NB4 (cell line): ENCODE data around the gene TBC1D26.
"Not testable (repeated sequence)": the region's sequence is repeated elsewhere in the genome, so short reads cannot be mapped to it uniquely, and the experiment has no call there.

Experiments
- DNase-seq: peaks from one replicate; pipeline ENCODE4 v3.0.0; 2010; ENCODE audit warnings: low read depth
- H3K4me3 ChIP-seq: one replicate; pipeline ENCODE4 v1.5.1; 2011; ENCODE audit warnings: mild to moderate bottlenecking, low read depth, low read length, moderate library complexity
- MYC ChIP-seq: IDR thresholded peaks from 2 replicates; pipeline ENCODE4 v1.6.1; 2011; ENCODE audit warnings: low read depth, low read length
- POLR2A ChIP-seq: IDR thresholded peaks from 2 replicates; pipeline ENCODE4 v1.6.1; 2011; ENCODE audit warnings: mild to moderate bottlenecking; ENCODE audit not compliant: insufficient read length; ENCODE audit errors: extremely low read depth
- TF ChIP-seq, protein P1 (sequence below): IDR thresholded peaks from one replicate; pipeline ENCODE4 v1.5.1; 2012; ENCODE audit warnings: low read depth, low read length
- TF ChIP-seq, protein P2 (sequence below): IDR thresholded peaks from 2 replicates; pipeline ENCODE4 v1.6.1; 2011; ENCODE audit warnings: low read depth, low read length

TBC1D26 gene

DNA sequence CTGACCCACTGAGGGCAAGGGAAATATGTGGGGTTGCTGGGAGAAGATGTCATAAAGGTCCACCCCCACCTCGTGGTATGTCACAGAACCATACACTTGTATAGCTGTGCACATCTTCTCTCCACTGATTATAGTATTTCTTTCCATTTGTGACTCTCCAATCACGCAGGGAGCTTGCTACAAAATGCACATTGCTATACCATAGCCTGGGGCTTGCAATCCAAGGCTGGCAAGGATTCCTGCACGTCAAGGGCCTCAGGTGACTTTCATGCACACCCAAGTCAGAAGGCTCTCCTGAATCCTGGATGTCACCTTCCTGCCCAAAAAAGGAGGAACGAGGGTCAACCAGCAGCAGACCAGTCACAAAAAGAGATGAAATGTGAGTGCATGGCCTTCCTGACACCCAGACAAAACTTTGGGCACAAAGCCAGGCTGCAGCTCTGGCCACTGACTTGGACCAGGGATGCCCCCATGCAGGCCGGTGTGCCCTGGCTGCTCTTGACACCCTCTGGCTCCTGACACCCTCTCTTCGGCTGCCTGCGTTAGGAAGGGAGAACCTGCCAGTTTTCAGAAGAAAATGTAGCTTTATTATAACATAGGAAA lies 12.1 kb downstream of the TBC1D26 start:
- no peak overlapping the region for H3K4me3 ChIP-seq
- no peak for DNase-seq
- TF ChIP-seq, protein P1, sequence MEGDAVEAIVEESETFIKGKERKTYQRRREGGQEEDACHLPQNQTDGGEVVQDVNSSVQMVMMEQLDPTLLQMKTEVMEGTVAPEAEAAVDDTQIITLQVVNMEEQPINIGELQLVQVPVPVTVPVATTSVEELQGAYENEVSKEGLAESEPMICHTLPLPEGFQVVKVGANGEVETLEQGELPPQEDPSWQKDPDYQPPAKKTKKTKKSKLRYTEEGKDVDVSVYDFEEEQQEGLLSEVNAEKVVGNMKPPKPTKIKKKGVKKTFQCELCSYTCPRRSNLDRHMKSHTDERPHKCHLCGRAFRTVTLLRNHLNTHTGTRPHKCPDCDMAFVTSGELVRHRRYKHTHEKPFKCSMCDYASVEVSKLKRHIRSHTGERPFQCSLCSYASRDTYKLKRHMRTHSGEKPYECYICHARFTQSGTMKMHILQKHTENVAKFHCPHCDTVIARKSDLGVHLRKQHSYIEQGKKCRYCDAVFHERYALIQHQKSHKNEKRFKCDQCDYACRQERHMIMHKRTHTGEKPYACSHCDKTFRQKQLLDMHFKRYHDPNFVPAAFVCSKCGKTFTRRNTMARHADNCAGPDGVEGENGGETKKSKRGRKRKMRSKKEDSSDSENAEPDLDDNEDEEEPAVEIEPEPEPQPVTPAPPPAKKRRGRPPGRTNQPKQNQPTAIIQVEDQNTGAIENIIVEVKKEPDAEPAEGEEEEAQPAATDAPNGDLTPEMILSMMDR = no peak
- TF ChIP-seq POLR2A = no peak
- TF ChIP-seq, protein P2, sequence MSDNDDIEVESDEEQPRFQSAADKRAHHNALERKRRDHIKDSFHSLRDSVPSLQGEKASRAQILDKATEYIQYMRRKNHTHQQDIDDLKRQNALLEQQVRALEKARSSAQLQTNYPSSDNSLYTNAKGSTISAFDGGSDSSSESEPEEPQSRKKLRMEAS = no peak
- TF ChIP-seq MYC = no peak

DNA sequence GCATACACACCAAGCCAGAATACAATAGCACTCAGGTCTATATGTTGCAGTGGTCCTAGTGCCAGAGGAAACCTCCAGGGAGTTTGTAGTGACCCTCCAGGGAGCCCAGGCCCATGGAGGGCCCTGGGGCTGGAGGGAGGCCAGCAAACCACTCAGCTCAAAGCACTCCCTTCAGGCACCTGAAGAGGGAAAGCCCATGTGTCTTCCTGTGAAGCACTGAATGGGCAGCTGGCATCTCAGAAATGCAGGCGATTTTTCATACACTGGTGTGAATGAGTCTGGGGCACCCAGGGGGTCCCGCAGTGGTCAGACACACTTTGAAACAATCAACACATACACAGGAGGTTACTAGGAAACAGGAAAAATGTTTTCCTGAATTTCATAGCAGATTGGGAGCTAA lies 12.8 kb downstream of the TBC1D26 start:
- no peak overlapping the region for H3K4me3 ChIP-seq
- TF ChIP-seq, protein P2 = no peak
- no peak for TF ChIP-seq POLR2A
- TF ChIP-seq, protein P1 = no peak
- TF ChIP-seq MYC = no peak
- no peak for DNase-seq

DNA sequence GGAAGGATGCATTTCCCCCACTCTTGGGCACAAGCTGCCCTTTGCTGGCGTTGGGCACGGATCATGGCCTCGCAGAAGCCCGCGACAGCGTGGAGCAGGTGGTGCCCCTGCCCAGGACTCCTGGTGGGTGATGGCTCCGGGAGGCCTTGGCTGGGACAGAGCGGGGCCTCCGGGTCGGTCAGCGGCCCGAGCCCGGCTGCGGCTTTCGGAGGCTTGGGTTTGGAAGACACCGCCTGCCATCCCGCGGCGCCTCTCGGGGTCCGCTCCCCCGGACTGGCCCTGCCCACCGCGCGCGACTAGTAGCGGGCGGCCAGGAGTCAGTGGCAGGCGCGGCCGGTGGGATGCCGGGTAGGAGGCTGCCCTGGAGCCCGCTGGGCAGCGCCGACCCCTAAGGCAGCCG lies 17.3 kb downstream of the TBC1D26 start:
- DNase-seq, H3K4me3 ChIP-seq: not testable (repeated sequence)

DNA sequence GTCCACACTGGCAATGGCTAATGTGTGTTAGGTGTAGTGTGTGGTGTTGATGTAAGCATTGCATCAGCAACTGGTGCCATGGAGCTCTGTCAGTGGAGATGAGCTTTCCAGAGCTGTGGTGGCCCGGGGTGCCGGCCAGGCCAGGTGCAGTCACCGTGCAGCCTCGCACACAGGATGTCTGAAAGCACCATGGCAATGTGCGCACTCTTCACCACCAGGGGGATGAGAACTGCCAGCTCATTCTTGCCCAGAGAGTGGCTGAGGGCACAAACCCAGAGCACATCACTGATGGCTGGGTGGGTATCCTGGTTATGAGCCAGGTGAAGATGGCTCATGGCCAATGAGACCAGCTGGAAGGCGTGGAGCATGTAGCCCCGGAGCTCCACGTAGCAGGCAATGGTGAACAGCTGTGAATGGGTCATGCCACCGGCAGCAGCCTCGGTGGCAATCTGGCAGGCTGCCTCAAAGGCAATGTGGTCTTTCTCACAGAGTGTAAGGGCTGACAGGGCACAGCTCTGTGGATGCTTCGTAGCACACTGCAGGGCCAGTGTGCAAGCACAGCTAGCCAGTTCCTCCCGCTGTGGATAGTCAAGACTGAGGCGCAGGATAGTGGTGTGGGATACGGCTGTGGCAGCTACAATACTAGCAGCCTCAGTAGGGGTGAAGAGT lies 36.9 kb downstream of the TBC1D26 start:
- not testable (repeated sequence) for H3K4me3 ChIP-seq, DNase-seq

DNA sequence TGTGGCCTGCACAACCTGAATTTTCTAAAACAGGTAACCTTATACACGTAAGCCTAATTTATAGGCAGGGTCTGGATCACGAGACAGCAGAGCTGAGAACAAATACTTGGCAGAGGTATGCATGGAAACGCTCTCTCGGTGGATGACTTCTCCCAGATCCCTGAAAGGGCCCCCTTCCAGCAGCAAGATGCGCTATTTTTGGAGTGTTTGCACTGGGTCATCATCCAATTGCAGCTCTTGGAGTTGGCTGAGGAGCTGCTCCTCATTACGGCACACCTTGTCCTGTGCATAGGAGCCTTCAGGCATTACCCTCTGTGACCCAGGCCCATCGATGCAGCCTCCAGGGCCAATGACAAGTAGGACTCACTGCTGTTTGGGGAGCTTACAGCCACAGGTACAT lies 38.6 kb downstream of the TBC1D26 start:
- H3K4me3 ChIP-seq, DNase-seq: not testable (repeated sequence)

DNA sequence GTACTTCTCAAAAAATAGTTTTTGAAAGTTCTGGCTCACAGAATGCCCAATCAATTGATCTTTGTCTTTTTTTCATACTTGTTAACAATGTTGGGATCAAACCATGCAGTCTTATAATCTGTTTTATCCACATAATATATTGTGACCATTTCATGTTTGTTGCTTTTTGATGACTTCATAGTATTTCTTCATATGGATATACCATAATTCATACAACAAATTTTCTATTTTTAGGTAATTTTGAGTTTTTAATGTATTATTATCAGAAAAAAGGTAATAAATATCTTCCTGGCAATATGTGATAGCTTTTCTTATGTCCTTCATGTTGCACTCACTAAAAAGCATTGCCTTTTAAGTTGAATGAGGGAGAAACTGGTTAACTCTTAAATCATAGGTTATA lies 44.8 kb downstream of the TBC1D26 start:
- TF ChIP-seq MYC = no peak
- TF ChIP-seq POLR2A = no peak
- no peak for DNase-seq
- H3K4me3 ChIP-seq = no peak overlapping the region

DNA sequence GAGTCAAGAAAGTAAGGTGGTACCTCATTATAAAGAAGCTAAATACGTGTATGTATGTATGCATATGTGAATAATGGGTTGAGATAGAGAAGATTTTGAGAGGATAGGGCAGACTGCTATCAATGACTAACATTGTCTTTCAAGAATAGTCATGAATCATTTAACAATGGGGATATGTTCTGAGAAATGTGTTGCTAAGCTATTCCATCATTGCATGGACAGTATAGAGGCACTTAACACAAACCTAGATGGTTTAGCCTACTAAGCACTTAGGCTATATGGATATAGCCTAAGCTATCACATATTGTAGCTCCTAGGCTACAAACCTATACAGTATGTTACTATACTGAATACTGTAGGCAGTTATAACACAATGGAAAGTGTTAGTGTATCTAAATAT lies 45.2 kb downstream of the TBC1D26 start:
- no peak for DNase-seq
- TF ChIP-seq POLR2A (no peak), MYC (no peak)
- TF ChIP-seq, protein P1 = no peak
- TF ChIP-seq, protein P2 = no peak
- no peak overlapping the region for H3K4me3 ChIP-seq

DNA sequence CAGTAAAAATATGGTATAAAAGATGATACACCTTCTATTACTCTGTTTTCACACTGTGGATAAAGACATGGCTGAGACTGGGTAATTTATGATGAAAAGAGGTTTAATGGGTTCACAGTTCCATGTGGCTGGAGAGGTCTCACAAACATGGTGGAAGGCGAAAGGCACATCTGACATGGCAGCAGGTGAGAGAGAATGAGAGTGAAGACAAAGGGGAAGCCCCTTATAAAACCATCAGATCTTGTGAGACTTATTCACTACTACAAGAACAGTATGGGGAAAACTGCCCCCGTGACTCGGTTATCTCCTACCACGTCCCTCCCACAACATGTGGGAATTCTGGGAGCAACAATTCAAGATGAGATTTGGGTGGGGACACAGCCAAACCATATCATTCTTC lies 45.6 kb downstream of the TBC1D26 start:
- TF ChIP-seq, protein P2 = no peak
- DNase-seq = no peak

More for the DNA sequence above, 45.6 kb downstream of the TBC1D26 start:
- no peak overlapping the region for H3K4me3 ChIP-seq
